HepG2 (cell line): ENCODE data around the gene TAS1R3. TPM values are rescaled to one million over a fixed set of nuclear protein-coding genes. Genes with fewer than 3 reads are reported as not detected.

Experiments used
- AGO2 ChIP-seq: fragments of 200-400 bp; formaldehyde crosslinking; optimal IDR thresholded peaks from 2 replicates; pipeline ENCODE3; 2017; ENCODE audit warnings: mild to moderate bottlenecking, low read depth, low read length, moderate library complexity
- BATF2 ChIP-seq: sonication (generic); formaldehyde crosslinking; IDR thresholded peaks from 2 replicates; pipeline ENCODE4 v1.8.0; 2022; ENCODE audit warnings: mild to moderate bottlenecking, missing genetic modification reagents, moderate library complexity
- CHD2 ChIP-seq: IDR thresholded peaks from 2 replicates; pipeline ENCODE4 v1.6.1; 2011; ENCODE audit warnings: low read depth, low read length, improper control_type of control experiment
- FOXC1 ChIP-seq: sonication (generic); formaldehyde crosslinking; IDR thresholded peaks from 2 replicates; pipeline ENCODE4 v1.8.0; 2022; ENCODE audit warnings: mild to moderate bottlenecking, missing genetic modification reagents, borderline replicate concordance
- GPBP1L1 ChIP-seq: sonication (generic); formaldehyde crosslinking; IDR thresholded peaks from 2 replicates; pipeline ENCODE4 v1.5.0; 2020; ENCODE audit warnings: mild to moderate bottlenecking, missing genetic modification reagents
- HMGA1 ChIP-seq: sonication (generic); formaldehyde crosslinking; conservative IDR thresholded peaks from 2 replicates; pipeline ENCODE4 v1.4.0; 2020; ENCODE audit warnings: missing genetic modification reagents
- KAT2B ChIP-seq: fragments of 150-350 bp; IDR thresholded peaks from 2 replicates; pipeline ENCODE4 v1.6.1; 2014; ENCODE audit warnings: low read depth, low read length, borderline replicate concordance
- KDM1A ChIP-seq: IDR thresholded peaks from 2 replicates; pipeline ENCODE4 v1.6.1; 2016; ENCODE audit warnings: missing compliant biosample characterization
- KDM2A ChIP-seq: sonication (generic); formaldehyde crosslinking; IDR thresholded peaks from 2 replicates; pipeline ENCODE4 v1.4.0; 2020; ENCODE audit warnings: low read depth, missing genetic modification reagents, borderline replicate concordance
- MEIS1 ChIP-seq: sonication (generic); formaldehyde crosslinking; IDR thresholded peaks from 2 replicates; pipeline ENCODE4 v1.9.0; 2021; ENCODE audit warnings: mild to moderate bottlenecking, missing genetic modification reagents, moderate library complexity, borderline replicate concordance
- MXD1 ChIP-seq: sonication (generic); formaldehyde crosslinking; IDR thresholded peaks from 2 replicates; pipeline ENCODE4 v1.4.0; 2020; ENCODE audit warnings: mild to moderate bottlenecking, missing genetic modification reagents
- NFAT5 ChIP-seq: sonication (generic); formaldehyde crosslinking; IDR thresholded peaks from 2 replicates; pipeline ENCODE4 v1.4.0; 2020; ENCODE audit warnings: missing genetic modification reagents
- RNF2 ChIP-seq: fragments of 450-650 bp; conservative IDR thresholded peaks from 2 replicates; pipeline ENCODE4 v1.6.1; 2016; ENCODE audit warnings: low read depth
- SP2 ChIP-seq: sonication (generic); formaldehyde crosslinking; IDR thresholded peaks from 2 replicates; pipeline ENCODE4 v1.5.1; 2020; ENCODE audit warnings: mild to moderate bottlenecking, missing genetic modification reagents
- SYNCRIP ChIP-seq: fragments of 200-400 bp; formaldehyde crosslinking; IDR thresholded peaks from 2 replicates; pipeline ENCODE4 v1.6.1; 2018; ENCODE audit warnings: mild to moderate bottlenecking, low read depth, low read length; ENCODE audit not compliant: insufficient read depth
- ZKSCAN1 ChIP-seq: fragments of 150-350 bp; IDR thresholded peaks from 2 replicates; pipeline ENCODE4 v1.6.1; 2014; ENCODE audit warnings: low read length
- ZNF552 ChIP-seq: sonication (generic); formaldehyde crosslinking; IDR thresholded peaks from 2 replicates; pipeline ENCODE4 v1.9.0; 2022; ENCODE audit warnings: missing genetic modification reagents, mild to moderate bottlenecking, borderline replicate concordance
- ZNF589 ChIP-seq: sonication (generic); formaldehyde crosslinking; conservative IDR thresholded peaks from 2 replicates; pipeline ENCODE4 v1.8.0; 2022; ENCODE audit warnings: mild to moderate bottlenecking, moderate library complexity, missing genetic modification reagents
- ZNF615 ChIP-seq: sonication (generic); formaldehyde crosslinking; IDR thresholded peaks from 2 replicates; pipeline ENCODE4 v1.5.0; 2020; ENCODE audit warnings: mild to moderate bottlenecking, missing genetic modification reagents, borderline replicate concordance
- ZNF703 ChIP-seq: sonication (generic); formaldehyde crosslinking; IDR thresholded peaks from 2 replicates; pipeline ENCODE4 v1.5.1; 2020; ENCODE audit warnings: missing genetic modification reagents, mild to moderate bottlenecking, moderate library complexity, borderline replicate concordance
- ZNF749 ChIP-seq: sonication (generic); formaldehyde crosslinking; IDR thresholded peaks from 2 replicates; pipeline ENCODE4 v1.8.0; 2022; ENCODE audit warnings: mild to moderate bottlenecking, missing genetic modification reagents, moderate library complexity, borderline replicate concordance
- ZSCAN20 ChIP-seq: sonication (generic); formaldehyde crosslinking; IDR thresholded peaks from 2 replicates; pipeline ENCODE4 v1.4.0; 2020; ENCODE audit warnings: missing genetic modification reagents, mild to moderate bottlenecking, borderline replicate concordance
- polyA plus RNA-seq, 8 experiments: library from polyadenylated mRNA; depleted of rRNA in 3 of 8; stranded (reverse) in 7 of 8; unstranded in 1 of 8; fragments of >200 nt; fragmentation: Illumina TruSeq in 4 of 8; extraction: Trizol in 4 of 8; gene quantifications; 2 replicates each; pipeline versions ENCODE4 v1.2.1 to v1.2.3, GENCODE V29; 2011 to 2016; ENCODE audit warnings: low read depth in 4 of 8, missing spikeins in 1 of 8, mixed read lengths in 1 of 8; ENCODE audit not compliant: insufficient read depth in 1 of 8
- total RNA-seq, 5 experiments: library from RNA; depleted of rRNA; stranded (reverse); fragments of >200 nt; fragmentation: Illumina TruSeq; extraction: Trizol; gene quantifications; 2 replicates each; pipeline ENCODE4 v1.2.3, GENCODE V29; 2016; ENCODE audit warnings: low read depth in 1 of 5

TAS1R3 gene
- total and polyA plus RNA-seq, 2 of the 13 experiments (the other 11 are each of a cell fraction or from before 2014, with no cell fraction given), result 0.13 to 0.15 TPM

- TF ChIP-seq NFAT5 (CRISPR knock-in tag) (no peak), ZNF589 (CRISPR knock-in tag) (peak; percentile 92), ZNF749 (no peak), CHD2 (peak; percentile 96), AGO2 (peak; percentile 18), ZNF615 (CRISPR knock-in tag) (no peak), FOXC1 (CRISPR knock-in tag) (peak; percentile 91; the same call in 1 of the 2 replicates), MEIS1 (CRISPR knock-in tag) (0 out of 2 replicates have a peak, but pooled peaks have one; percentile 62), SP2 (peak; percentile 73), ZNF703 (peak; percentile 85; the same call in 1 of the 2 replicates), BATF2 (CRISPR knock-in tag) (no peak), RNF2 (no peak), SYNCRIP (no peak), MXD1 (CRISPR knock-in tag) (no peak; the same call in 1 of the 2 replicates), KDM2A (CRISPR knock-in tag) (peak; percentile 99), KAT2B (no peak), GPBP1L1 (CRISPR knock-in tag) (no peak), HMGA1 (no peak), ZNF552 (CRISPR knock-in tag) (peak; percentile 91), ZKSCAN1 (peak; percentile 55; the same call in 1 of the 2 replicates), ZSCAN20 (CRISPR knock-in tag) (peak; percentile 86), KDM1A (no peak; the same call in 1 of the 2 replicates)
Measured at GRCh38 chr1:1374929-1375662, 44.0 kb downstream of the TAS1R3 start, which contains the start of gene AURKAIP1 (continued).
